Activated CD4-positive, alpha-beta T cell treated with anti-CD3 and anti-CD28 coated beads, Interleukin-2, Interleukin-6, amounts not matched to agents 100 ng/mL and 50 ng/mL, durations not matched to agents 16 hours and 8 hours (primary cell): Measurements from ENCODE around the gene KIF14.
A peak's percentile ranks its signal among the peaks of the same experiment; 100 is the strongest.
"Not testable (repeated sequence)": the region's sequence is repeated elsewhere in the genome, so short reads cannot be mapped to it uniquely, and the experiment has no call there.

Experiments
- DNase-seq: peaks from one replicate; pipeline ENCODE4 v3.0.0-alpha.2; 2020

KIF14 gene

GRCh38 chr1:200634261-200635122 is 13.9 kb upstream of the KIF14 start:
- no peak for DNase-seq

DNA sequence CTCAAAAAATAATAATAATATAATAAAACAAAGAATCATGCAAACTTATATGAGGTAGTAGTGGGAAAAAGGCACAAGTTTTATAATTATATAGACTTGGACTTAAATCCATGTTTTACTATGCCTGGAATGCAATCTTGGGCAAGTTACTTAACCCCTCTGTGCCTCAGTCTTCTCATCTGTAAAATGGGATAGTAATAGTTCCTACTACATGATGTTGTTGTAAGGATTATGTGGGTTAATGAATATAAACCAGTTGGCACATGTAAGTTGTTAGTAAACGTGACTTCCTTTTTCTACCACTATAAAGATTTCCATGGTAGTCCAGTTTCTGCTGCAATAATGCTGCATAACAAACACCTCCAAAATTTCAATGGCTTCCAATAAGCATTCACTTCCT is 10.8 kb upstream of the KIF14 start:
- no peak for DNase-seq

GRCh38 chr1:200630515-200630899 is 10.0 kb upstream of the KIF14 start:
- DNase-seq: not testable (repeated sequence)

GRCh38 chr1:200629876-200630514 is 9.4 kb upstream of the KIF14 start:
- no peak for DNase-seq

GRCh38 chr1:200628223-200628881 is 7.8 kb upstream of the KIF14 start:
- DNase-seq: peak; percentile 69

- no peak for DNase-seq
Observed at GRCh38 chr1:200627575-200628222, 7.1 kb upstream of the KIF14 start.

DNA sequence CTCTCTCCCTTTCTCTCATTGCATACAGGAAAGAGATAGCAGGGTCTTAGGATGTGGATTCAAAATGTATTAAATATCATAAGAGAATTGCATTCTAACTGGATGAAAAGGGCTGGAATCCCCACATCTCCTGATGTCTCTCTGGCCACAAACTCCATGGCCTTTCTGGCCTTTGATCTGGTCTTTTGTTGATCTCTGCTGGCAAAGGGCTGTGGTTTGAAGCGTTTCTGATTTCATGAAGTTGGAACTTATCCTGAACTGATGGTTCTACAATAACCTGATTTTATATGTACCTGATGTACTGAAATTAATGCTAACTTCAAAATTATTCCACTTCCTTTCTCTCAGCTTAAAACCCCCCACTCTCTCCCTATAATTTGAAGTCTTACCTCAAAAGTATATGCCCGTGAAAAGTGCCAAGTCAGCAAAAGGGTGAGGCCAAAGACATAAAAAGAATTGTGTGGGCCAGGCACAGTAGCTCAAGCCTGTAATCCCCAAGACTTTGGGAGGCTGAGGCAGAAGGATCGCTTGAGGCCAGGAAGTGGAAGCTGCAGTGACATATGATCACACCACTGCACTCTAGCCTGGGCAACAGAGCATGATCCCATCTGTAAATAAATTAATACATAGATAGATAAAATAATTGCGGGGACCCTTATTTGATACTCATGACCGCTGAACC is 6.4 kb upstream of the KIF14 start:
- DNase-seq: no peak

GRCh38 chr1:200625381-200625824 is 4.9 kb upstream of the KIF14 start:
- DNase-seq: peak; percentile 74

- DNase-seq: no peak
Observed at GRCh38 chr1:200624679-200625335, 4.3 kb upstream of the KIF14 start.

- no peak for DNase-seq
Observed at GRCh38 chr1:200619894-200620272, 668 bp downstream of the KIF14 start.

DNA sequence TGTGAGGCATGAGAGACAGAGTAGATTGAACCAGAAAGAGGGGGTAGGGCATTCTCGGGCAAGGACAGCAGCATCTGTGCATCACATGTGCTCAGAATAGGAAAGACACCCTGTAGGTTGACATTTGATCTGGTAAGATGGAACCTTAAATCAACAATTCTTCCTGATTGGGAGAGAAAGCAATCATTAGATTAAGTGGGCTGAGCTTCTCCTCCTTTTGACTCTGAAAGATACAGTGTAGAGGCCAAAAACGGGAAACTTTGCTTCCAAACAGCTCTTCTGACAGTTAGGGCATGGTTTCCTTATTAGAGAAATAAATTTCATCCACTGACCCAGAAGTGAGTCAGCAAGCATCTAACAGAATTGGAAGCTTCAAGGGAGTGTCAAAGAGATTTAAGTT is 9.7 kb downstream of the KIF14 start:
- no peak for DNase-seq

DNA sequence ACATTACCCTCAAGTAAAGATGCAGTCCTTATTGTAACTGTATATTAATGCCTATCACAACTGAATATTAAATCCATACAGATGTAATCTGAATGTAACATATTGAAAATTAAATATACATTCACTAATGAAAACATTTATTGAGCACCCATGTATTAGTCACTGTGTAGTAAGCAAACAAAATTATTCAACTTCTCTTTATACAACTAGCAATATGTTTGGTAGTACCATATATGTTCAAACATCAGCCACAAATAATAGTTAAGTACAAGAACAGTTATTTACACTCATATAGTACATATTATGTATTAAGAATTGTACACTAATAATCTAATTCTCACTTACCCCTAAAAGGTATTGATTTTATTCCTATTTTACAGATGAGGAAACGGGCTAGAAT is 17.9 kb downstream of the KIF14 start:
- DNase-seq: no peak

DNA sequence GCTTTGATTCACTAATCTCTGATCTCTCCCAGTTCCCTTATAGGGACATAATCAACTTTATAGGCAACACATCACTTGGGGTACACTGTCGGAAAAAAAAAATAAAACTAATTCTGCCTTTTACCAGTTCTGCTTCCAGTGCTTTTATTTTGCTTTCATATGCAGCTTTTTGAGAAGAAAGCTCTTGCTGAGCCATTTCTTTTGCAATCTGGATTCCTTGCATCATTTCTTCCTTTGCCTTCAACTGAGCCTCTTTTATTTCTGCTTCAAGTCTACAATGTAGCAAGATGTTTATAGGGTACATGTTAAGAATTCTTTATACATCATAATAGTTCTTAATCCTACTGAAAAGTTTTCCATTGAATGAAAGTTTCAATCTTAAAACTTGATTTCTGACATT is 30.6 kb downstream of the KIF14 start:
- DNase-seq: no peak

DNA sequence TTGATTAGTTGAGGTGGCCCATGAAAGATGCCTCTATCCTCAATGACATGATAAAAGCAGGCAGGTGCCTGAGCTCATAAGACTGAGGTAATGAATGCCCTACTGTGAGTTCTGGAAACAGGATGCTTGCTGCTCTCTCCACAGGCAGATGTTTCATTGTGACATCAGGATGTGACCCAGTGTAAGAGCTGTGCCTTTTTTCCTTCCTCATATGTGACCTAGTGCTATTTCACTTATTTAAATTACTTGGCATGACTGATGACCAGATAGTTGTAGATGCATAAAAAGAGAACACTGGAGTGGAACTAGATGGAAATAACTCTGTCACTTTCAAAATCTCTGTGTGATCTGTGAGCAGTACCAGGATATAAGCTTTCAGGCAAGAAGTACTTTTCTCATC is 31.9 kb downstream of the KIF14 start:
- DNase-seq: no peak

DNA sequence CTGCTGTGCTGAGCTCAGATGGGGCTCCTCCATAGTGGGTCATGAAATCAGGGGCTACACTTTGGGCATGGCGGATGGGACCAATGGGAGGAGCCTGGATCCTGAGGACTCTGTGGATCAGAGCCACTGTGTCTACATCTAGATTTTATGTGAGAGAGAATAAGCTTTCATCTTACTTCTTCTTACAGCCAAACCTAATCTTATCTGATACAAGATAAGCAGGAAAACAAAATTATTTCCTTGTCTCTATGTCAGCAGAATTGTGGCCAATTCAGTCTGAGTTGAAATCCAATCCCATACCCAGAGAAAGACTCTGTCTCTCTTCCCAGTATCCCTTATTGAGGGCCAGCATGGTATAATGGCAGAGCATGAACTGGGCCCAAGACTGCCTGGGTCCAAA is 56.2 kb downstream of the KIF14 start:
- no peak for DNase-seq

DNA sequence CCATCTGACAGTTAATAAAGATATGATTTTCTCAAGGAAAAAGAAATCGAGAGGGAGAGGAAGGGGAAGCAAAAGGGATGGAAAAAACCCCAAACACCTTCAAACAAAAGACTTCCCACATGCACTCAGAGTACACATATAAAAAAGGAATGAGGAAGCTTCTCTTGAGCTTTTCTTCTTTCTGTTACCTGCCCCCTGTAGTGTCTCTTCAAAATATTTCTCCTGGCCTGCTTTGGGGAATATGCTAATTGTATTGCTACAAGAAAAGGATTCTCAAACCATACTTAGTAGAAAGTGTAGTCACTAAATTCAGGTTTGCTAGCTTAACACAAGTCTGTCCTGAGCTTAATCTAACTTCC is 58.7 kb downstream of the KIF14 start:
- DNase-seq: no peak

DNA sequence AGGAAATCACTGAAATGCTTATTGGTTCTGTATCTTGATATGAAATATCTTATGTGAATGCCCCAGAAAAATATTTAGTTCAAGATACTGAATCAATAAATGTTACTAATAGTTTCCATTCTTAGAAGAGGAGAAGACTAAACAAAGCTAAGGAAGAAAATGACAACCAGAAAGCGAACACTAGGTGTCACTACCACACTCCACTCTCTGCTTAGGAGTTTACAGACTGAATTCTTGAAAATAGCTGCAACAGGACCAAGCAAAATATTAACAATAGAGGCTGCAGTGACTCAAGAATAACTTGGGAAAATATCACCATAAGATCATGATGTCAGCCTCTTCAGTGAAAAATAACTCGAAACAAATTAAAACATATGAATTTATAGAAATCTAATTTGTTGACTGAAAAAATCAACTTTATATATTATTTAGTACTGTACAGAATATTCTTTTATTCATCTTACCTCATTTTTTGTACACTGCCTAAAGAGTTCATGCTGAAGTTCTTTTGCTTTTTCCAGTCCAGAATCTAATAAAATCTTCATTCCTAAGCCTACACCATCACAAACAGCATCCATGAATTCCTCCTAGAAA is 61.6 kb downstream of the KIF14 start:
- peak; percentile 27 for DNase-seq

GRCh38 chr1:200556002-200556401 is 64.5 kb downstream of the KIF14 start:
- DNase-seq: no peak

DNA sequence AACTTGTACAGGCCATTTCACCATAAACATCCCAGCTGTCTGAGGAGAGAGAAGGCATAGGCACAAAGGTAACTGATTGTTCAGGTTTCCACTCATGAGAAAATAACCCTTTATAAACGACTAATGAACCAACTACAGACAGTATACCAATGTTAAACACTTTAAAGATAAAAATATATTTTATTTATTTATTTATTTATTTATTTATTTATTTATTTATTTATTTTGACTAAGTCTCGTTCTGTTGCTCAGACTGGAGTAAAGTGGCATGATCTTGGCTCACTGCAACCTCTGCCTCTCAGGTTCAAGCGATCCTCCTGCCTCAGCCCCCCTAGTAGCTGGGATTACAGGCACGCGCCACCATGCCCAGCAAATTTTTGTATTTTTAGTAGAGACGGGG is 67.8 kb downstream of the KIF14 start:
- not testable (repeated sequence) for DNase-seq

- DNase-seq: no peak
Observed at GRCh38 chr1:200550367-200550766, 70.2 kb downstream of the KIF14 start.

- no peak for DNase-seq
Observed at GRCh38 chr1:200547386-200547785, 73.2 kb downstream of the KIF14 start.

GRCh38 chr1:200546577-200546976 is 74.0 kb downstream of the KIF14 start:
- no peak for DNase-seq
